ENCODE results near the gene STX17.
"Not testable (repeated sequence)": the region's sequence is repeated elsewhere in the genome, so short reads cannot be mapped to it uniquely, and the experiment has no call there.

STX17 gene

DNA sequence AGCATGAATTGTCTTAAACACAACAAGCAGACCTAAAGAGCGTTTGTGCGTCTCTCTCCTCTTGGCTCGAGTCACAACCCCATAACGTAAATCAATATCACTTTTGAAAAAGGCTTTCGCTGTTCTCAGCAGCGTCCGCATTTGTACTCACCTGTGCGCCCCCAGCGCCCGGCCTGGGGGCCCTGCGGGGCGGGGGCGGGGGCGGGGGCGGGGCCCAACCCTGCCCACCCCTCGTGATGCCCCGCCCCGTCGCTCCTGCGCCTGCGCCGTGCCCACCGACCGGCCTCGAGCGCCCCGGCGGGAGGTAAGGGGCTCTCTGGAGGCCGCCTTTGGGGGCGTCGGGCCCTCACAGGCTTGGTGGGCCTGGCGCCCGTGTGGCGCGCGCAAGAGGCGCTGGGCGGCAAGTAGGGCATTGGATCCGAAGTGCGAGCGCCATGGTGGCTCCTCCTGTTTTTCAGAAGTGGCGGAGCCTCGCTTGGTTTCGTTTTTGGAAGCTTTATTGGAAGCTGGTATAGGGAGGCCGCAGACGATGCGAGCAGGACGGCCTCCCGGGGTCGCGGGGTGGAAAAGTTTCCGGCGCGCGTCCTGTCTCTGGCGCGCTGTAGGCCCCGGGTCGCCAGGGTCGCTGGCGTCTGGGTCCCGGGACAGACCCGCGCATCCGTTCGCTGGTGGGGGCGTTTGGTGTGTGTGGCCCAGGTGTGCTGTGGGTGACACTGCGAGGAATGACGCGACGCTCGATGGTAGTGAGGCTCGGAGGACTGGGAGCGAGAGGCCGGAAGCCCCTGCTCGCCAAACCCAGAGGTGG, at the start of gene STX17:
TSS of gene STX17 (plus strand) at position 252 of the 805 bp plus-strand sequence. CDS start 8,586 bp downstream, outside the sequence.
- in situ Hi-C loops (cut with HindIII; ENCODE audit: low sequenced_read_pairs), result no loop called here

DNA sequence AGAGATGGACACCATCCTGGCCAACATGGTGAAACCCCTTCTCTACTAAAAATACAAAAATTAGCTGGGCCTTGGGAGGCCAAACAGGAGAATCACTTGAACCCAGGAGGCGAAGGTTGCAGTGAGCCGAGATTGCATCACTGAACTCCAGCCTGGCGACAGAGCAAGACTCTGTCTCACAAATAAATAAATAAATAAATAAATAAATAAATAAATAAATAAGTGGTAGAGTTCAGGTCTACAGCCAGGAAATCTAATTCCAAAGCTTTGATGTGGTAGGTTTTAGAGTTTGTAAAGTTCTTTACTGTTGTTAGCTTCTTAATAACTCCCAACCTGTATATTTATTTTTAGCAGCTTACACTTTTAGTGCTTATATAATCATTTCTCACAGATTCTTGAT, 48.9 kb upstream of the STX17 start:
- in situ Hi-C loops (cut with HindIII; ENCODE audit: low sequenced_read_pairs), result not testable (repeated sequence)

DNA sequence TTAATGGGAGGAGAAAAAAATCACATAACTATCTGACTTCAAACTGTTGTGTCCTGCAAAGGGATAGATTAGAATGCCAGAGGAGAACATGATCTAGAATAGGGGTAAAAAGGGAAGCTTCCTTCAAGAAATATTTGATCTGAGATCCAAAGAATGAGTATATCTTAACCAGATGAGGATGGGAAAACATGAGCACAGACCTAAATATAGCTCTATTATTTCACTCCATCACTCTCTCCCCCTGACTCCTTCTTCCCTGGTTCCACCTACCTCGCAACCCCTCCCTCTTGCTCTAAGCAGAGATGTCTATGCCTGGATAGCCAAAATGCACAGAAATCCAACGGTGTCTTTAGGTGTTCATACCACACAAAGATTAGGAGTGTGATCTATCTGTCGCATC, 48.4 kb upstream of the STX17 start:
- in situ Hi-C loops (cut with HindIII; ENCODE audit: low sequenced_read_pairs), result no loop called here

DNA sequence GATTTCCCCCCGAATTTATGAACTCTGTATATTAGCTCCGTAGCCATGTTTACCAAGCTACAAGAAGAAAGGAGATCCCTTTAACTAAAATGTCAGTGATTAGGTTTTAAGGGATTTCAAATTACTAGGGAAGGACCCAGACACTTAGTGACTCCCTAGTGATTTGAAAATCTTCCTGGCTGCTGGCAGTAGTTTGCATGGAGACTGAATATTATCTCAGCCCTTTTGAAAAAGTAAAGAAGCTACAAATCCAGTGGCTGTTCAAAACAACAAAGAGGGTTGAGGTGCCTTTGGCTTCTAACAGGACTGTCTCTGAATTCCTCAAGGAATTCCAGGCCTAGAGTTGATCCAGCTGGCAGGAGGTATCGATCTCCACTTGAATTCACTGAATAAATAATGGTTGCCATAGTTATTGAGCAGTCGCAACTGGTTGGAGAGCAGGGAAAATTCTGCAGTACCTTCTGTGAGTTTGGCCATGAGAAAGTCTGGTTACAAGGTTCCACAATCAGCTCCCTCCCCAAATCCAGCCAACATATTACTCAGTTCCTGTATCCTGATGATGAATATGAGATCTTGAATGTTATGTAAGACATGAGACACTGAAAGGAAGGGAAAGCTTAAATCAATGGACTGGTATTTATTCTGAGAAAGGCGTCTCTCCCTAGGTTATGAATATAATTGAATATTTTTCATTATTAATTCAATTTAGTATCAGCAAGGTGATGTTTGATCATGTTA, 47.0 kb upstream of the STX17 start:
- in situ Hi-C loops (cut with HindIII; ENCODE audit: low sequenced_read_pairs), result no loop called here

DNA sequence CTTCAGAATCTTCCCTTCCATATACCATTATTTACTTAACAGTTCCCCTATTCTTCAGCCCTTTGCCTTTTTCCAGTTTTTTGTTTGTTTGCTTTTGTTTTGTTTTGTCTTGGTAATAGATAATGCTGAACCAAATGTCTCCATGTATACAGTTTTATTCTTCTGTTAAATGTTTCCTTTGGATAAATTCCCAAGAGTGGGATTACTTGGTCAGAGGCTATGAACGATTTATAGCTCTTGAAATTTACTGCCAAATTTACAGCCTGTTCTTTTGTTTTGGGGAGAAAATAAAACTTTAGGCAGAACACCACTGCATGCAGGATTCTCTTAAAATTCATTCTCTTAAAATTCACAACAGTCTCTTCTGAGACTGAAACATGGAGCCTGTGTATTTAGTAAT, 46.2 kb upstream of the STX17 start:
- in situ Hi-C loops (cut with HindIII; ENCODE audit: low sequenced_read_pairs), result no loop called here

DNA sequence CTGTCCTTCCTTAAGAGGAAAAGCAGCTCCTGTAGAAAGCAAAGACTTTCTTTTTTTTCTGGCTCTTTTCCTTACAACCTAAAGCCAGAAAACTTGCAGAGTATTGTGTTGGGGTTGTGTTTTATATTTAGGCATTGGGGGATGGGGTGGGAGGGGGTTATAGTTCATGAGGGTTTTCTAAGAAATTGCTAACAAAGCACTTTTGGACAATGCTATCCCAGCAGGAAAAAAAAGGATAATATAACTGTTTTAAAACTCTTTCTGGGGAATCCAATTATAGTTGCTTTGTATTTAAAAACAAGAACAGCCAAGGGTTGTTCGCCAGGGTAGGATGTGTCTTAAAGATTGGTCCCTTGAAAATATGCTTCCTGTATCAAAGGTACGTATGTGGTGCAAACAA, 42.5 kb upstream of the STX17 start:
- in situ Hi-C loops (cut with HindIII; ENCODE audit: low sequenced_read_pairs), result no loop called here

DNA sequence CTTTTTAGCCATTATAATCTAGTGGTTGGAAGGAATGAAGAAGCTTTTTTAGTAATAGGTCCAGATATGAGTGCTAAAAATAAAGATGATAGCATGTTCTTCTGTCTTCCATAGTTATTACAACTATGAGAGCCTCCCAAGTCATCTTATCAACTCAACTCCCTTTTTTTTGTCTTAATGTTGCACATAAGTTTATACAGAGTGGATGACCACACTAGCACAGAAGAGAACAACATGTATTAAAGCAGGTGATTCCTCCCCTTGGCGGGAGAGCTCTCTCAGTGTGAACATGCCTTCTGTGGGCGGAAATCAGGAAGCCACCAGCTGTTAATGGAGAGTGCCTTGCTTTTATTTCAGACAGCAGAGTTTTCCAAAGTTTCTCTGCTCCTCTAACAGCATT, 40.1 kb upstream of the STX17 start:
- in situ Hi-C loops (cut with HindIII; ENCODE audit: low sequenced_read_pairs), result no loop called here

DNA sequence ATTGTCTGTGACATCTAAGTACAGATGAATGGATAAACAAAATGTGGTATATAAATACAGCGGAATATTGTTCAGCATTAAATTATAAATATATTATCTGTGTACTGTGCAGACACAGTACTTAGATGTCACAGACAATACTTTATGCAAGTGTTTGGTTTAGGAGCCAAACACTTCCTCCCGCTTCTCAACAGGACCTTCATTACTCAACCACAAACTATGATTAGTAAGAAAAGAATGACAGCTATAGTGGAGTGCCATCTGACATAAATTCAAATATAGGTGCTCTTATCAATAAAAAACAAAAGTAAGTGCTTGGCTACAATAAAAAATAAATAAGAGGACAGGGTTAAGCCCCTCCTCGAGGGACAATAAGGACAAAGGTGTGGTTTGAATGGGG, 38.9 kb upstream of the STX17 start:
- in situ Hi-C loops (cut with HindIII; ENCODE audit: low sequenced_read_pairs), result no loop called here

DNA sequence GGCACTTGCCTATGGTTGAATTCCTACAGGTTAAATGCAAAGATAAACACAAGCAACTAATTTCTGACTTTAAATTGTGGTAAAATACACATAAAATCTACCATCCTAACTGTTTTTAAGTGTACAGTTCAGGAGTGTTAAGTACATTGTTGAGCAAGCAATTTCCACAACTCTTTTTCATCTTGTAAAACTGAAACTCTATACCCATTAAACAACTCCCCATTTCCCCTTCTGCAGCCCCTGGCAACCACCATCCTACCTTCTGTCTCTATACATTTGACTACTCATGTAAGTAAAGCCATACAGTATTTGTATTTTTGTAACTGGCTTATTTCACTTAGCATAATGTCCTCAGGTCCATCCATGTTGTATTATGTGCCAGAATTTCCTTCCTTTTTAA, 38.5 kb upstream of the STX17 start:
- in situ Hi-C loops (cut with HindIII; ENCODE audit: low sequenced_read_pairs), result no loop called here

DNA sequence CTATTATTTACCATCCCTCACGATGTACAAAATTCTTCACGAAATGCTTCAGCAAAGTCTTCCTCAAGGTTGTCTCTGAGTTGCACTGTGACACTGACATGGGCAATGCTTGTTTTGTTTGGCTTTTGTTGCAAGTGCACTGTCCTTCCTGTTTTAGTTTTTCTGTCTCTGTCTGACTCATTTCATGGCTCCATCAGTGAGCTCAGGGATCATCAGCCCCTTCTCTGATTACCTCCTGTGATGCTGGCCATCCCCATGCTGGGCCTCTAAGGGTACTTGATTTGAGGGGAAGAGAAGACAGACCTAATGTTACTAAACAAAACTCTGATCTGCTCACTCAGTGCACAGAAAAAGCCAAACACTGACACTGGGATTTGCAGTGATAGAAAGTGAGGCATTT, 37.6 kb upstream of the STX17 start:
- in situ Hi-C loops (cut with HindIII; ENCODE audit: low sequenced_read_pairs), result no loop called here

DNA sequence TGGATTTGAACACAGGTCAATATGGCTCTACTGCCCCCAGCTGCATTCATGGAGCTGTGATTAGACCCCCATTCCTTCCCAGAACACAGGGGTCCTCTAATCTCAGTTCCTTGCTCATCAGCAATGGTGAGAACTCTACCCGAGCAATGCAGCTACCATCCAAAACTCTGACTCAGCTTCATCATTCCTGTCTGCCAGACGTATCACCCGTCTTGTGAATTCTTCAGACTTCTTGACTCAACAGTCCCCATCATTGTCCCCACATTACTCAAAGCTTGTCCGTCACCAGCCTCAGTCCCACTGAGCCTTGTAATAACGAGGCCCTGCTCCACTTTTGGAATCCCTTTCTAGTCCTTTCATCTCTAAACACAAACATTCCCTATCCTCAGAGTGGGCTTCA, 36.3 kb upstream of the STX17 start:
- in situ Hi-C loops (cut with HindIII; ENCODE audit: low sequenced_read_pairs), result no loop called here

DNA sequence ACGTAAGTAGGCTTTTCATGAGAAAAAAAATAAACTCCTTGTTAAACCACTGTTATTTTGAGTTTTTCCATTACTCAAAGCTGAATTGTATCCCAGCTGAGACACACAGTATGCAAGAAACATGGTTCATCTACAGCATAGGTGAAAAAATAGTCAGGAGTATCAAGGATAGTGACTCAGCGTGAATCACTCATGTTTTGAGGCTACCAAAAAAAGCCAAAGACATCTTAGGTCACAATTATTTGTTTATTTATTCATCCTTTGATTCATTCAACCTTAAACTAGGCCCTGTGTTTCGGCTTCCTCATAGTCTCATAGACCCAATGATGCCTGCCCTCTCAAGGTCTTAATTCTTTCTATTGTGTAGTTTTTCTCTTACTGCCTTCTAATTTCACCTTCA, 32.9 kb upstream of the STX17 start:
- in situ Hi-C loops (cut with HindIII; ENCODE audit: low sequenced_read_pairs), result no loop called here

DNA sequence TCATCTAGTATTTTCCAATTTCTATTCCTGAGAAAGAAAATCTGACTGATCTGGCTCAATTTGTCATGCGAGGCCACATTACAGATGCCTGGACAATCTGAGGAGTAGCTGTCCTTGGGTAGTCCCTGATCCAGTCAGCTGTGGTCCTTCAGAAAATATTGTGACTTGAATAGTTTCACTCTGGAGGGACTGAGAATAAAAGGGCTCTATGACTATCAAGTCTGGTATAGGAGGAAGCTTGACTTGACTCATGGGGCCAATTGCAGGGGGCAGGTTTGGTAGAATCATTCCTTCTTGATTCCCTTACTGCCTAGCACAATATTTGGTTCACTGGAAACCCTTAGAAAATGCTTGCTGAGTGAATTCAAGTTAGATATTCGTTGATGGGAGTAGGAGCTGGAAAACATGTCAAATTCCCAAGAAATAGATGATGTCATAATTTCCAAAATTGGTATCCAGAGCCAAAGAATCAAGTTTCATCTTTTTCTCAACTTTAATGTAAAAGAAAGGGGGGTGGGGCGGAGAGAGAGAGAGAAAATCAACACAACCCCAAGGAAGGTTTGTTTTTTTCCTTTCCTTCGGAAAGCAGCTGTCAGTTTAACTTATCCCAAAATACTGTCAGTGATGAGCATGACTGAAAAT, 32.4 kb upstream of the STX17 start:
- in situ Hi-C loops (cut with HindIII; ENCODE audit: low sequenced_read_pairs), result no loop called here

DNA sequence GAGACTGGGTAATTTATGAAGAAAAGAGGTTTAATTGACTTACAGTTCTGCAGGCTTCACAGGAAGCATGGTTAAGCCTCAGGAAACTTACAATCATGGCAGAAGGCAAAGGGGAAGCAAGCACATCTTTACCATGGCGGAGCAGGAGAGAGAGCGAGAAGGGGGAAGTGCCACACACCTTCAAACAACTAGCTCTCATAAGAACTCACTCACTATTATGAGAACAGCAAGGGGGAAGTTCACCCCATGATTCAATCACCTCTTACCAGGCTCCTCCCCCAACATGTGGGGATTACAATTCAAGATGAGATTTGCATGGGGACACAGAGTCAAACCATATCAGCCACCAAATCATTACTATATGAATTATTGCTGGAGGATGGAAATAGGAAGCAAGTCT, 30.3 kb upstream of the STX17 start:
- in situ Hi-C loops (cut with HindIII; ENCODE audit: low sequenced_read_pairs), result no loop called here

DNA sequence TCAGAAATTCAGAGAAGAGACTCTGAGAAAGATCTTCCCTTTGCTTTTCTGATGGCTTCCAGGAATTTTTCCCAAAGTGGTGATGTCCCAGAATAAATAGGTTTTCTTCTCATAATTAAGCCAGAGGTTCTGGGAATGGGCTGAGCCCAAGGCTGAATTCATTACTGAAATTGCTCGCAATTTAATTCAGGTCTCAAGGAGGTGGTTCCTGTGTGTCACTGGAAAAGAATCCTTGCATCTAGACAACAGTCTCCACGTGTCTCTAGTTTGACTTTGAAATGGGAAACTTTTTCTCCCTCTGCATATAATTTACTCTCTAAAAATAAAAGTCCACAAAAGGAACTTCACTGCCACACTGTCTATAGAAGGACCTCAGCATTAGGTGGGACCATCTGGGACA, 27.8 kb upstream of the STX17 start:
- in situ Hi-C loops (cut with HindIII; ENCODE audit: low sequenced_read_pairs), result no loop called here

DNA sequence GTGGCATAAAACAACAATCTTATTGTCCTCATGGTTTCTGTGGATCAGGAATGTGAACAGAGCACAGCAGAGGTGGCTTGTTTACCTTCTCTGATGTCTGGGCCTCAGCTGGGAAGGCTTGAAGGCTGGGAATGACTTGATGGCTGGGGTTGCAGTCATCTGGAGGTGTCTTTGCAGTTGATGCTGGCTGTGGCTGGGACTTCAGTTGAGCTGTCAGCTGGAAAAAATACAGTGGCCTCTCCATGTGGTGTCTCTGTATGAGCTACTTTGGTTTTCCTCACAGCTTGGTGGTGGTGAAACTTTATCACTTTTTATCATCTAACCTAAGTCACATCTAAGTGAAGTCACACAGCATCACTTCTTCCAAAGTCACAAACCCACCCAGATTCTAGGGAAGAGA, 24.7 kb upstream of the STX17 start:
- in situ Hi-C loops (cut with HindIII; ENCODE audit: low sequenced_read_pairs), result no loop called here

DNA sequence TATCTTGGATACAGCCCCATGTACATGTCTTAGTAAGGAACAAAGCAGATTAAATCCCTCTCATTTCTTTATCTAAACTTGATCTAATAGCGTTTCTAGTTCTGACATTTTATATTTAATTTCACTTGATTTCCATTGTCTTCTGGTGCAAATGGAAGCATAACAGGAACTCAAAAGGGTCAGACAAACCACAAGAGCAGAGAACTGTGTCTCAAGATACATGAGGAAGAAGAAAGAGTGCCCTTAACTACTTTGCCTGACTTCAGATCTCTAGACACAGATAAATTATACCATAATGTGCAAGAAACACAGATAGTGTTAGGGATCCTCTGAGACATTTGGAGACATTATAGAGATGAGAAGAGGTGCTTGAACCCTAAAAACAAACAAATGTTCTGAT, 20.7 kb upstream of the STX17 start:
- in situ Hi-C loops (cut with HindIII; ENCODE audit: low sequenced_read_pairs), result no loop called here

DNA sequence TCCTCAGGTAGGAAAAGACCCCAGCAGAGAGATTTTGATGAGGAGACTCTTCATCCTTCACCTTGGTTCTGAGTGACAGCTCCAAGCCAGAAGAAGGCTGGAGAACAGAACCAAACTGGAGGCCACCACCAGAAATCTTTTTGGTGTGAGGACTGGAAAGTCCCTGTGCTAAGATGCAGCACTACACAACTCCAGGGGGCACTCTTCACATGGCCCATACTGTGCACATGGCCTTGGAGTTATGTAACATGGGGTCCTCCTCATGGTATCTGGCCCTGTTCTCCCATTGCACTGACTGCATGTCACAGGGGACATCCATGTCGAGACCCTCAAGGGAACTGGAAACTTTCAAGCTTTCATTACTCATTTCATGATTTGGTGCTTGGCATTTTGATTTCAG, 17.3 kb upstream of the STX17 start:
- in situ Hi-C loops (cut with HindIII; ENCODE audit: low sequenced_read_pairs), result no loop called here

DNA sequence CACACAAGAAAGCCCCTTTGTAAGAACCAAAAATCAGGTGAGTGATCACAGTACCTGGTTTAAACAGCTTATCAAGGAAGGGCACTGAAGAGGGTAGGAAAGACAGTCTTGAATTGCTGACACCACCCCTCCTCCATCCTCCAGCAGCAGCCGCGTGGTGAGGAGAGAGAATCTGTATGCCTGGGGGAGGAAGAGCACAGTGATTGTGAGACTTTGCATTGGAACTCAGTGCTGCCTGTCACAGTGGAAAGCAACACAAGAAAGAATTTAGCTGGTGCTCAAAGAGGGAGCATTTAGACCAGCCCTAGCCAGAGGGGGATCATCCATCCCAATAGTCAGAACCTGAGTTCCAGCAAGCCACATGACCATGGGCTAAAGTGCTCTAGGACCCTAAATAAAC, 11.6 kb upstream of the STX17 start:
- in situ Hi-C loops (cut with HindIII; ENCODE audit: low sequenced_read_pairs), result no loop called here

DNA sequence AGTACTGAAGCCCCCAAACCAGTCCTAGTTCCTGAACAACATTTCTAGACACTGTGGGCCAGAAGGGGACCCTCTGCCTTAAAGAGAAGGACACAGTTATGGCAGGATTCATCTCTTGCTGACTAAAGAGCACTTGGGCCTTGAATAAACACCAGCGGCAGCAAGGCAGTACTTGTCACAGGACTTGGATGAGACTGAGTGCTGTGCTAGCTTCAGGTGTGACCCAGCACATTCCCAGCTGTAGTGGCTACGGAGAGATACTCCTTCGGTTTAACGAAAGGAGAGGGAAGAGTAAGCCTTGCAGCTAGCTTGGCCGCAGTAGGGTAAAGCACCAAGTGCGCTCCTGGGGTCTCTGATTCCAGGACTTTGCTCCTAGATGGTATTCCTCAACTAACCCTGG, 10.9 kb upstream of the STX17 start:
- in situ Hi-C loops (cut with HindIII; ENCODE audit: low sequenced_read_pairs), result no loop called here

DNA sequence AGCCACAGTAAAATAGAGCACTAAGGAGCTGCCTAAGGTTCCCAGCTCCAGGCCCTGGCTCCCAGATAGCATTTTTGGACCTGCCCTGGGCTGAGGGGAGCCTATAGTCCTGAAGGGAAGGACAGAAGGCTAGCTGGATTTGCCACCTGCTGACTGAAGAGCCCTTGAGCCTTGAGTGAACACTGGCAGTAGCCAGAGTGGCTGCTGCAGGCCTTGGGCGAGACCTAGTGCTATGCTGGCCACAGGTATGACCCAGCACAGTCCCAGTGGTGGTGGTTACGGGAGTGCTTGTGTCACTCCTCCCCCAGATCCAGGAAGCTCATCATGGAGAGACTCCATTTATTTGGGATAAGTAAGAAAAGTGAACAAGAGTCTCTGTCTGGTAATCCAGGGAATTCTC, 10.3 kb upstream of the STX17 start:
- in situ Hi-C loops (cut with HindIII; ENCODE audit: low sequenced_read_pairs), result no loop called here

DNA sequence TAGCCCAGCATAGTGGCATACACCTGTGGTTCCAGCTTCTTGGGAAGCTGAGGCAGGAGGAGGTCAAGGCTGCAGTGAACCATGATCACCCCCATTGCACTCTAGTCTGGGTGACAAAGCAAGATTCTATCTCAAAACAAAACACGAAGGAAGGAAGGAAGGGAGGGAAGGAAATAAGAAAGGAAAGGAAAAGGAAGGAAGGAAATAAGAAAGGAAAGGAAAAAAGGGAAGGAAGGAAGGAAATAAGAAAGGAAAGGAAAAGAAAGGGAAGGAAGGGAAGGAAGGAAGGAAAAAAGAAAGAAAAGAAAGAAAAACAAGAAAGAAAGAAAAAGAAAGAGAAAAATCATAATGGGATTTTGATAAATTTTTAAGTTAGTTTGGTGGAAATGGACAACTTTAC, 3.1 kb upstream of the STX17 start:
- in situ Hi-C loops (cut with HindIII; ENCODE audit: low sequenced_read_pairs), result no loop called here
